Measurements from ENCODE around the gene OR5M11. TPM values are rescaled to one million over a fixed set of nuclear protein-coding genes. Genes with fewer than 3 reads are reported as not detected.
A peak's percentile ranks its signal among the peaks of the same experiment; 100 is the strongest.

The OR5M11 gene
- total RNA-seq, 1 donor from 2014 or later: not detected

DNA sequence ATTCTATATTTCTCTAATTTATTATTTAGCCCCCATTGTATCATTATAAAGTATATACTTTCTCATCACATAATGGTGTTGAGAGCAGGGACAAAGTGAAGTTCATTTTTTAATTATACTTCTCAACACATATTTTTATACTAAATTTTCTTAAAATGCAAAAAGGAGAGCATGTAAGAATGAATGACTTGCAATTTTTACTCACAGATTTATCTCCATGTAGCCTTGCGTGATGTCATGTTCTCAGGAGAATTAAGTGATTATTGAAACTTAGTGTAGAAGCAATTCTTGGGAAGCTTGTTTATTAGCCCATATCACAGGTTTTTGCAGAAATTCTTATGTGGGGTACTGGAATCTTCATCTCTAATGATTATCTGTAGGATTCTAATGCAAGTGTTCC is 682 bp upstream of the OR5M11 start:
- Mint-ChIP-seq H3K9me3 (ENCODE audit: low read depth) (peaks cover 18% of the 10 kb centered on the region), H3K36me3 (ENCODE audit: low read depth) (no peaks in the 10 kb centered on the region), H3K27me3 (ENCODE audit: low read depth) (no peaks in the 10 kb centered on the region), H3K27ac (ENCODE audit: unreplicated experiment) (no peak overlapping the region), H3K4me1 (ENCODE audit: low read depth) (no peaks in the 10 kb centered on the region), H3K4me3 (ENCODE audit: unreplicated experiment) (no peak overlapping the region)
- TF ChIP-seq, protein P1, sequence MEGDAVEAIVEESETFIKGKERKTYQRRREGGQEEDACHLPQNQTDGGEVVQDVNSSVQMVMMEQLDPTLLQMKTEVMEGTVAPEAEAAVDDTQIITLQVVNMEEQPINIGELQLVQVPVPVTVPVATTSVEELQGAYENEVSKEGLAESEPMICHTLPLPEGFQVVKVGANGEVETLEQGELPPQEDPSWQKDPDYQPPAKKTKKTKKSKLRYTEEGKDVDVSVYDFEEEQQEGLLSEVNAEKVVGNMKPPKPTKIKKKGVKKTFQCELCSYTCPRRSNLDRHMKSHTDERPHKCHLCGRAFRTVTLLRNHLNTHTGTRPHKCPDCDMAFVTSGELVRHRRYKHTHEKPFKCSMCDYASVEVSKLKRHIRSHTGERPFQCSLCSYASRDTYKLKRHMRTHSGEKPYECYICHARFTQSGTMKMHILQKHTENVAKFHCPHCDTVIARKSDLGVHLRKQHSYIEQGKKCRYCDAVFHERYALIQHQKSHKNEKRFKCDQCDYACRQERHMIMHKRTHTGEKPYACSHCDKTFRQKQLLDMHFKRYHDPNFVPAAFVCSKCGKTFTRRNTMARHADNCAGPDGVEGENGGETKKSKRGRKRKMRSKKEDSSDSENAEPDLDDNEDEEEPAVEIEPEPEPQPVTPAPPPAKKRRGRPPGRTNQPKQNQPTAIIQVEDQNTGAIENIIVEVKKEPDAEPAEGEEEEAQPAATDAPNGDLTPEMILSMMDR (IDR thresholded peaks at IDR 0.05): no peak
- no peak for DNase-seq (ENCODE audit: low spot score)

DNA sequence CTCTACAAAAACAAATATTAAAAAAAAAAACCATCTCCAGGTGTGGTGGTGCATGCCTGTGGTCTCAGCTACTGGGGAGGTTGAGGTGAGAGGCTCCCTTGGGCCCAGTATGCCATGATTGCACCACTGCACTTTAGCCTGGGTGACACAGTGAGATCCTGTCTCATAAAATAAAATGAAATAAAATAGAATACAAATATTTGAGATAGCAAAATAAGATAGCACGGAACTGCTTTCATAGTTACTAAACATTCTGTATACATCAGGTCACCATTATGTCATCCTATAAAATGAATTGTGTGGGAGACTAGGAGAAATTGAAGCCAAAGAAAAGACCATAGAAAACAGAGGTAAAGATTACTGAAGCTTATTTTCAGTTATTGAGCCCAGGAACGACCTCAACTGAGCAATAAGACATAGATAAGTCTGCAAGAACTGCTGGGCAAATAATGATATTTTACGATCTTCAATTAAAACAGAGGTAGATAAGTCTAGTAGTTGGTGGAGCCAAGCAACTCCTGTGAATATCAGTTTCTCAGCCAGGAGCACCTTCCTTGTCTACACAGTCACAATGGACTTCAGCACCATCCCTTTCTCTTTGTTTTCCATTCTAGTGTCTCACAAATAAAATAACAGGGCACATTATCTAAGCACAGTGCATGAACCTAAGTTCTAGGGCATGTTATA is 9.9 kb downstream of the OR5M11 start:
- Mint-ChIP-seq H3K4me3 (ENCODE audit: unreplicated experiment) (no peak overlapping the region), H3K4me1 (ENCODE audit: low read depth) (no peaks in the 10 kb centered on the region), H3K9me3 (ENCODE audit: low read depth) (peaks cover 4% of the 10 kb centered on the region), H3K36me3 (ENCODE audit: low read depth) (no peaks in the 10 kb centered on the region), H3K27me3 (ENCODE audit: low read depth) (no peaks in the 10 kb centered on the region), H3K27ac (ENCODE audit: unreplicated experiment) (no peak overlapping the region)
- no peak for DNase-seq (ENCODE audit: low spot score)
- TF ChIP-seq, protein P1 (IDR thresholded peaks at IDR 0.05): no peak

DNA sequence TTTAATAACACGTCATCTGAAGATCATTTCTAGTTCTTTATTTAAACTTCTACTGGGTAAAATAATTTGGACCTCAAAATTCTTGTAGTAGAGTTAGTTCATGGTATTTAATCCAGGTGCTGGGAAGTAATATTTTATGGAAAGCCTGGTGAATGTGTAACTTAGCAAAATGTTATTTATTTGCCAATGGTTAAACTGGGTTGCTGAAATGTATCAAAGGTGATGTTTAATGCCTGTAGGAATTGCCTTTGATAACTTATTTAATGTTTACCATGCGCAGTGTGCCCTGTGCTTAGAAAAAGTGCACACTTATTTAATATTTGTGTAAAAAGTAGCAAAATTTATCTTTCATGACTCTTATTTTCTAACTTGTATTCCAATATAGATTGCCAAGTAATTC is 11.2 kb downstream of the OR5M11 start:
- TF ChIP-seq, protein P1 (IDR thresholded peaks at IDR 0.05): no peak
- no peaks in the 10 kb centered on the region for H3K4me1 Mint-ChIP-seq (ENCODE audit: low read depth)
- H3K36me3 Mint-ChIP-seq (ENCODE audit: low read depth): no peaks in the 10 kb centered on the region
- no peak overlapping the region for H3K4me3 Mint-ChIP-seq (ENCODE audit: unreplicated experiment)
- peaks cover 4% of the 10 kb centered on the region for H3K9me3 Mint-ChIP-seq (ENCODE audit: low read depth)
- no peak for DNase-seq (ENCODE audit: low spot score)
- H3K27me3 Mint-ChIP-seq (ENCODE audit: low read depth): no peaks in the 10 kb centered on the region
- H3K27ac Mint-ChIP-seq (ENCODE audit: unreplicated experiment): no peak overlapping the region

DNA sequence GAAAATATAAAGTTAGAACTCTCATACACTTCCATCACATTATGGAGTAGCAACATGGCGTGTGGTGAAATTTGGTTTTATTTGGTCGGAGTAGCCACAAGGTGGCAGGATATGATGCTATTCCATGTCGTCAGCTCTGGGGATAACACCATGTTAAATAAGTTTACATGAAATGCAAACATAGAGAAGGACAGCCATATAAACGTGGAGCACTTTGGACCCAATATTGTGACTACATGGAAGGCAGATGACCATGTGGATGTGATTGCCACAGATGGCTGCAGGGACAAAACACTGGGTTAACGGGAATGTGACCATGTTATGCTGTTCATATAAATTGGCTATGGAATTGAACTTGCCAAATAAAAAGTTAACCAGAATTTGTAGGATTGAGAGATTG is 21.0 kb downstream of the OR5M11 start:
- Mint-ChIP-seq H3K27ac (ENCODE audit: unreplicated experiment) (no peak overlapping the region), H3K4me3 (ENCODE audit: unreplicated experiment) (no peak overlapping the region), H3K27me3 (ENCODE audit: low read depth) (no peaks in the 10 kb centered on the region), H3K4me1 (ENCODE audit: low read depth) (no peaks in the 10 kb centered on the region), H3K9me3 (ENCODE audit: low read depth) (no peaks in the 10 kb centered on the region), H3K36me3 (ENCODE audit: low read depth) (no peaks in the 10 kb centered on the region)
- no peak for DNase-seq (ENCODE audit: low spot score)
- TF ChIP-seq, protein P1 (IDR thresholded peaks at IDR 0.05): peak; percentile 33

DNA sequence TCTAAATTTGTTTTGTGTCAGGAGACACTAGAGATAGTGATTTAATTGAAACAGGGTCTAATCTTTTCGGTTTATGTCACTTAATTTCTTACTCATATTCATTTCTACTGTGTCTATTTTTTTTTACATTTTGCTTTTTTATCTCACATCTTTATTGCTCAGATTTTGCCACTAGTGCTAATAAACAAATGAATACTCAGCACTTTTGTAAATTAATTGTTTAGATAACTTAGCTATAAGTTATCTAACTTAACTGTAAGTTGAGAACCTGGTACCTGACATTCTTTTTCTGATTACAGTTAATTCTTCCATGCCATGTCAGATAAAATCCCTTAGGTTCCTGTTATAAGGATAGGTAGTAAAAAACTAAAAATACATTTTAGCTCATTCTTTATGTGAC is 29.8 kb downstream of the OR5M11 start:
- TF ChIP-seq, protein P1 (IDR thresholded peaks at IDR 0.05): no peak
- H3K27me3 Mint-ChIP-seq (ENCODE audit: low read depth): no peaks in the 10 kb centered on the region
- no peak overlapping the region for H3K4me3 Mint-ChIP-seq (ENCODE audit: unreplicated experiment)
- H3K4me1 Mint-ChIP-seq (ENCODE audit: low read depth): no peaks in the 10 kb centered on the region
- DNase-seq (ENCODE audit: low spot score): no peak
- no peaks in the 10 kb centered on the region for H3K36me3 Mint-ChIP-seq (ENCODE audit: low read depth)
- H3K27ac Mint-ChIP-seq (ENCODE audit: unreplicated experiment): no peak overlapping the region
- H3K9me3 Mint-ChIP-seq (ENCODE audit: low read depth): peaks cover 9% of the 10 kb centered on the region
